NCI-H128 (cell line): ENCODE measurements around the gene INPP5J.
"Not testable (repeated sequence)": the region's sequence is repeated elsewhere in the genome, so short reads cannot be mapped to it uniquely, and the experiment has no call there.

Source experiments
- DNase-seq: peaks from one replicate; lab custom pipeline; 2025; ENCODE audit not compliant: unreplicated experiment; lab: John Stamatoyannopoulos, UW

The INPP5J gene

GRCh38 chr22:31144223-31144622 lies 21.5 kb downstream of the INPP5J start:
- no peak for DNase-seq

DNA sequence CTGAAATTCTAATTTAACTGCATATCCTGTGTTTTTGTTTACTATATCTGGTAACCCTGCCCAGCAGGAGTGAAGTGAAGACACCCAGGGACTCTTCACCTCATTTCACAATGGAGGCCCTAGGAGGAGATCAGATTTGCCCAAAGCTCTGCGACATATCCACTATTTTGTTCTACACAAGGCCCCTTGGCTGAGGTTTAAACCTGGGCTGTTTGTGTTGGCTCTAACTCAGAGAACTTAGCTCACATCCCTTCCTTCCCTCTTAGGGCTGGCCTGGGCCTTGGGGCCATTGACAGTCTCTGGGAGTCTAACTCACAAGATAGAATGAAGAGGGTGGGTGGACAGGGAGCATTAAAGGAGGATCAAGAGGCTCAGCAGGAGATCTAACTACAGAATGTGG lies 25.7 kb downstream of the INPP5J start:
- DNase-seq: no peak

DNA sequence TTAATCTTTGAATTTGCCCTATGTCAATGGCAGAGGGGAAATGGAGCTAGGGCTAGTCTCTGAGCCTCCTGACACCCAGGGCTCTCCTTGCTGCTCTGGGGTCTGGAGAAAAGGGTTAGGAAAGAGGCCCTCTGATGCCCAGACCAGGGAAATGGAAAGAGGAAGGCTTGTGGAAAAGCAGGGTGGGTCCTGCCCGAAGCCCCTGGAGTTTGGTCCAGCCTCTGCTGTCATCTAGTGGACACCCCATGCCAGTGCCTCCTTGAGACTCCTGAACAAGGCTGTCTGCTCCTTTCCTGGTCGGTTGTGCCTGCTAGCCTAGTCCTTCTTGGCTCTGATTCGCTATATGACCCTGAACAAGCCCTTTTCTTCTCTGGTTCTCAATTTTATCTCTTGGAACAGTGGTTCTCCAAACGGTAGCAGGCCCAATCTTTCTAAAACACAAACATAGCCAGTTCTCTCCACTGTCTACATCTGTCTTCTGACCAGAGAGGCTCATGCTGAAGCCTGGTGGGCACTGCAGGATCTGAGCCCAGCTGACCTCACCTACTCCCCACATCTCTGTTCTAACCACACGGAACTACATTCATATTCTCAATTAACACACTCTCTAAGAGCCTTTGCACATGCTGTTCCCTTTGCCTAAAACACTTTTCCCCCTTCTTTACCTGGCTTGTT lies 26.3 kb downstream of the INPP5J start:
- DNase-seq: peak; percentile 14

DNA sequence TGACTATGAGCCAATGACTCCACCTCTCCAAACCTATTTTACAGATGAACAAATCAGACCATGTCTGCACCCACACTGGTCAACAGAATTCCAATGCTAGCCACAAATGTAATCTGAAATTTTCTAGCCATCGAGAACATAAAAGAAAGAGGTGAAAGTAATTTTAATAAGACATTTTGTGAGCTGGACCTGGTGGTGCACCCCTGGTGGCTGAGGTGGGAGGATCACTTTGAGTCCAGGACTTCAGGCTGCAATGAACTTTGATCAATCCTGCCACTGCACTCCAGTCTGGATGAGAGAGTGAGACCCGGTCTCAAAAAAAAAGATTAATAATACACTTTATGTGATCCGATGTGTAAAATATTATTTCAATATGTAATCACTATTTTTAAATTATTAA lies 27.8 kb downstream of the INPP5J start:
- no peak for DNase-seq

- no peak for DNase-seq
These were observed 29.1 kb downstream of the INPP5J start for GRCh38 chr22:31151872-31152271.

GRCh38 chr22:31153357-31153756 lies 30.6 kb downstream of the INPP5J start:
- DNase-seq: no peak

- no peak for DNase-seq
These were observed 32.2 kb downstream of the INPP5J start for GRCh38 chr22:31154975-31155374.

DNA sequence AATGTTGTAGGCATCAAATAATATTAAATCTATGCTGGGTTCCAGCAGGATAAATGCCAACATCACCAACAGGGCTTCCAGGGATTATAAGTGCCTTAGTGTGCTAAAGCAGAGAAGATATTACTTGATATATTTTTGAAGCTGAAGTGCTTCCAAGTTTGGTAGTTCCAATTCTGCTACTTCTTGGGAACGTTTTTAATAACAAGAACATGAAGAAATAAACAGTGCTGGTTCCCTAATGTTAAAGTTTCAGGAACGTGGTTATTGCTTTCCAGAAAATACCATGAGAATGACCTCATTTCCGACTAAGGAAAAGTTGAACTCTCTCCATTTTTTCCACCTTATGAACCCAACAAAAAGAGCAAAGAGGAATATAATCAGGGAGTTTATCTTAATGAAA lies 32.7 kb downstream of the INPP5J start:
- no peak for DNase-seq

GRCh38 chr22:31160328-31160978 lies 37.7 kb downstream of the INPP5J start:
- no peak for DNase-seq

- no peak for DNase-seq
These were observed 38.6 kb downstream of the INPP5J start for GRCh38 chr22:31161386-31161785.

- DNase-seq: no peak
These were observed 39.4 kb downstream of the INPP5J start for GRCh38 chr22:31162015-31162765.

DNA sequence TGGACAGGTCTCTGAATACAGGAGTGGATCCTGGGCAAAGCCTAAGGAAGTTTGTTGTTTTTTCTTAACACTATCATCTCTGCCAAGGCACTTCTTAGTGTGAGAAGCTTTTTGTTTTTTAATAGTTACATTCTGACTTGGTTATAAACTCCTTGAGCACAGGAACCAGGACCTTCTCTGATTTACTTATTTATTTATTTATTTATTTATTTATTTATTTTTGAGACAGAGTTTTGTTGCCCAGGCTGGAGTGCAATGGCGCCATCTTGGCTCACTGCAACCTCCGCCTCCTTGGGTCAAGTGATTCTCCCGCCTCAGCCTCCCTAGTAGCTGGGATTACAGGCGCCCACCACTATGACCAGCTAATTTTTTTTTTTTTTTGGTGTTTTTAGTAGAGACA lies 48.2 kb downstream of the INPP5J start:
- no peak for DNase-seq

- DNase-seq: not testable (repeated sequence)
These were observed 49.0 kb downstream of the INPP5J start for GRCh38 chr22:31171734-31172133.

- no peak for DNase-seq
These were observed 50.8 kb downstream of the INPP5J start for GRCh38 chr22:31173386-31174145.

GRCh38 chr22:31176923-31177322 lies 54.2 kb downstream of the INPP5J start:
- no peak for DNase-seq

- no peak for DNase-seq
These were observed 54.8 kb downstream of the INPP5J start for GRCh38 chr22:31177420-31178162.

- DNase-seq: no peak
These were observed 56.1 kb downstream of the INPP5J start for GRCh38 chr22:31178859-31179258.

DNA sequence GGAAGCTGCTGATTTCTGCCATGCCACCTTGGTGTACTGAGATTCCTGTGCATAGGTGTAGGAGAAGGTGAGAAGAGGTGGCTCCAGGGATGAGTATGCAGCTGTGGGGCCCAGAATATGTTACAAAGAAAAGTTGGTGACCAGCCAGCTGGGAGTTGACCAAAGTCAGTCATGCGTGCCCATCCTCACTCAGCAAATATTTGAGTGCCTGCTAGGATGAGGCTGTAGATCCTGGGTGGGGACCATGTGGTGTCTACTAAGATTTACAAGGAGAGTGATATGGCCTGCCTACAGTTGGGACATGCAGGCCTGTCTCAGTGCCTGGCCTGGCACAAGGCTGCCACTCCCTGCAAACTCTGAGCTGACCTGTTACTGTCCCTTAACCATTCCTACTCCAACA lies 56.6 kb downstream of the INPP5J start:
- DNase-seq: no peak

DNA sequence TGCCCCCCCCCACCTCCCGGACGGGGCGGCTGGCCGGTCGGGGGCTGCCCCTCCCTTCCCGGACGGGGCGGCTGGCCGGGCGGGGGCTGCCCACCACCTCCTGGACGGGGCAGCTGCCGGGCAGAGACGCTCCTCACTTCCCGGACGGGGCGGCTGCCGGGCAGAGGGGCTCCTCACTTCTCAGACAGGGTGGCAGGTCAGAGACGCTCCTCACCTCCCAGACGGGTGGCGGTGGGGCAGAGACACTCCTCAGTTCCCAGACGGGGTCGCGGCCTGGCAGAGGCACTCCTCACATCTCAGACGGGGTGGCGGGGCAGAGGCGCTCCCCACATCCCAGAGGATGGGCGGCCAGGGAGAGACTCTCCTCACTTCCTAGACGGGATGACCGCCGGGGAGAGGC lies 61.2 kb downstream of the INPP5J start:
- DNase-seq: no peak
